HEK293 (cell line): ENCODE results near the gene ADCY1.

ENCODE experiments used
- CTCF ChIP-seq: fragments of 450-650 bp; formaldehyde crosslinking; IDR thresholded peaks from 2 replicates; pipeline ENCODE4 v1.5.1; 2016; ENCODE audit warnings: missing biosample characterization, missing genetic modification characterization
- SP3 ChIP-seq: fragments of 450-650 bp; formaldehyde crosslinking; IDR thresholded peaks from 2 replicates; pipeline ENCODE4 v1.5.1; 2016; ENCODE audit warnings: missing biosample characterization, missing genetic modification characterization
- TSHZ1 ChIP-seq: fragments of 450-650 bp; formaldehyde crosslinking; IDR thresholded peaks from 2 replicates; pipeline ENCODE4 v1.5.1; 2016; ENCODE audit warnings: missing biosample characterization, missing genetic modification characterization, borderline replicate concordance
- ZBTB49 ChIP-seq: fragments of 450-650 bp; formaldehyde crosslinking; IDR thresholded peaks from 2 replicates; pipeline ENCODE4 v1.5.1; 2016; ENCODE audit warnings: missing biosample characterization, missing genetic modification characterization, low read depth
- ZNF157 ChIP-seq: fragments of 450-650 bp; formaldehyde crosslinking; IDR thresholded peaks from 2 replicates; pipeline ENCODE4 v1.5.1; 2016; ENCODE audit warnings: missing biosample characterization, missing genetic modification characterization
- ZNF768 ChIP-seq: fragments of 450-650 bp; formaldehyde crosslinking; IDR thresholded peaks from 2 replicates; pipeline ENCODE4 v1.5.1; 2018; ENCODE audit warnings: missing biosample characterization, mild to moderate bottlenecking, missing genetic modification characterization

- TF ChIP-seq ZNF157 (tag by site-specific recombination) (no peak), CTCF (tag by site-specific recombination) (no peak), TSHZ1 (tag by site-specific recombination) (no peak), ZBTB49 (tag by site-specific recombination) (no peak), SP3 (tag by site-specific recombination) (no peak), ZNF768 (tag by site-specific recombination) (no peak)
Measured at GRCh38 chr7:45578022-45578421, 3.9 kb downstream of the ADCY1 start.
